Transverse colon (tissue), 4 donors: ENCODE data around the gene NFAM1. TPM values are rescaled to one million over a fixed set of nuclear protein-coding genes. Genes with fewer than 3 reads are reported as not detected.

Experiments
- DNase-seq: peaks from one replicate; pipeline ENCODE4 v3.0.0-alpha.2; 2019
- H3K27ac ChIP-seq, 4 donors: fragments of 200-600 bp; sonication (generic); 2 replicates each; pipeline ENCODE4 v1.5.1; 2016 to 2018; ENCODE audit warnings: inconsistent platforms in 4 of 4
- H3K27me3 ChIP-seq: fragments of 200-600 bp; sonication (generic); 2 replicates; pipeline ENCODE4 v1.5.1; 2017; ENCODE audit warnings: inconsistent platforms
- H3K36me3 ChIP-seq, 4 donors: fragments of 200-600 bp; sonication (generic); 2 replicates each; pipeline ENCODE4 v1.5.1; 2017 to 2019; ENCODE audit warnings: inconsistent platforms in 4 of 4
- H3K4me1 ChIP-seq, 4 donors: fragments of 200-600 bp; sonication (generic); 2 replicates each; pipeline ENCODE4 v1.5.1; 2017 to 2020; ENCODE audit warnings: inconsistent platforms in 4 of 4
- H3K4me3 ChIP-seq, 4 donors: fragments of 200-600 bp; sonication (generic); 1 replicate in 1 of 4; 2 replicates in 3 of 4; pipeline versions ENCODE4 v1.5.1 to v1.6.1; 2017 to 2019; ENCODE audit warnings: inconsistent platforms in 4 of 4
- H3K9me3 ChIP-seq, 2 donors: fragments of 200-600 bp; sonication (generic); 2 replicates each; pipeline ENCODE4 v1.5.1; 2017 to 2019; ENCODE audit warnings: inconsistent platforms in 2 of 2
- CTCF ChIP-seq, 5 experiments: fragments of 200-600 bp in 3 of 5; fragments of 450-650 bp in 2 of 5; sonication (generic) in 3 of 5; IDR thresholded peaks; 1 replicate in 2 of 5; 2 replicates in 3 of 5; pipeline ENCODE4 v1.5.1; 2016 to 2017; ENCODE audit warnings: antibody characterized with exemption in 5 of 5, inconsistent platforms in 3 of 5, mild to moderate bottlenecking in 2 of 5, moderate library complexity in 1 of 5
- EP300 ChIP-seq: sonication (generic); formaldehyde crosslinking; IDR thresholded peaks from one replicate; pipeline ENCODE4 v1.6.1; 2017; ENCODE audit warnings: antibody characterized with exemption, low read depth
- POLR2A ChIP-seq: fragments of 450-650 bp; IDR thresholded peaks from one replicate; pipeline ENCODE4 v1.6.1; 2016; ENCODE audit warnings: antibody characterized with exemption, mild to moderate bottlenecking, moderate library complexity
- POLR2AphosphoS5 ChIP-seq, 3 donors: sonication (generic); formaldehyde crosslinking; IDR thresholded peaks; one replicate each; pipeline ENCODE4 v1.6.1; 2016; ENCODE audit warnings: antibody characterized with exemption in 3 of 3
- WGBS, 2 donors: methylation state at CpG; one replicate each; pipeline ENCODE4 v1.1.5; 2018; ENCODE audit warnings: low coverage in 1 of 2; 5-methylcytosine and 5-hydroxymethylcytosine counted together
- in situ Hi-C, 4 donors: fragments of 200-750 bp; cut with MboI; loops; one replicate each; pipeline versions ENCODE4 v1.15.0 to v1.15.1; 2017; ENCODE audit warnings: low sequenced_read_pairs in 3 of 4, low pct_ligation_motif_present in 1 of 4, low pct_unique_long_range_greater_than_20kb in 1 of 4
- intact Hi-C: fragments of 100-400 bp; cut with DNase I; formaldehyde crosslinking; loops from one replicate; pipeline ENCODE4 v1.15.1; 2023; ENCODE audit warnings: low total_unique reads
- total RNA-seq, 4 donors: library from RNA; depleted of rRNA; stranded (reverse); fragments of >200 nt; gene quantifications; one replicate each; pipeline ENCODE4 v1.1.0, GENCODE V29; 2016

The NFAM1 gene
- total RNA-seq, 4 donors from 2014 or later = 1.1 to 1.4 TPM; not detected in 2

GRCh38 chr22:42368379-42369249 lies 63.6 kb downstream of the NFAM1 start:
- peak; percentile 34 for DNase-seq
- intact Hi-C loops = no loop called here
- no peak for TF ChIP-seq POLR2A
- in situ Hi-C loops = no loop called here
- WGBS, 2 donors = 0 to 1% methylated on average over 2 to 42 of the region's 86 CpGs
- Histone ChIP-seq H3K4me3 (peak overlapping the region; percentile 46 to 64 (median 55)), H3K9me3 (no peaks in the 10 kb centered on the region), H3K4me1 (peaks cover 7 to 46% (median 27%) of the 10 kb centered on the region in 4 donors), H3K27ac (peak overlapping the region in 3 of 4 donors; percentile 74 to 79 (median 78)), H3K27me3 (peaks cover 17% of the 10 kb centered on the region), H3K36me3 (no peaks in the 10 kb centered on the region)

- H3K27ac ChIP-seq = peak overlapping the region in 3 of 4 donors; percentile 74 to 79 (median 78)
- peak; percentile 39 for DNase-seq
- TF ChIP-seq POLR2A (no peak), POLR2AphosphoS5 (IDR thresholded peaks at IDR 0.05) (no peak), CTCF (IDR thresholded peaks at IDR 0.05) (no peak), EP300 (no peak)
- H3K36me3 ChIP-seq = no peaks in the 10 kb centered on the region
- WGBS, 2 donors = 11% methylated on average over 11 of the region's 11 CpGs; no CpG with 5 or more reads in 1 of the 2 donors
- intact Hi-C loops (no loop called here), in situ Hi-C loops (no loop called here)
- peak overlapping the region; percentile 46 to 64 (median 55) for H3K4me3 ChIP-seq
- no peaks in the 10 kb centered on the region for H3K9me3 ChIP-seq
- peaks cover 17% of the 10 kb centered on the region for H3K27me3 ChIP-seq
- H3K4me1 ChIP-seq = peaks cover 7 to 46% (median 27%) of the 10 kb centered on the region in 4 donors
Measured at GRCh38 chr22:42367980-42368378, 64.2 kb downstream of the NFAM1 start.

GRCh38 chr22:42366806-42367581 lies 65.2 kb downstream of the NFAM1 start:
- intact Hi-C loops (no loop called here), in situ Hi-C loops (no loop called here)
- Histone ChIP-seq H3K27me3 (peaks cover 17% of the 10 kb centered on the region), H3K36me3 (no peaks in the 10 kb centered on the region), H3K4me1 (peaks cover 7 to 46% (median 27%) of the 10 kb centered on the region in 4 donors), H3K9me3 (no peaks in the 10 kb centered on the region), H3K4me3 (no peak overlapping the region), H3K27ac (peak overlapping the region in 3 of 4 donors; percentile 58 to 79 (median 74))
- peak; percentile 28 for DNase-seq
- TF ChIP-seq EP300 = no peak
- TF ChIP-seq POLR2AphosphoS5 (IDR thresholded peaks at IDR 0.05) = peak in 2 of 3 donors; percentile 19 to 32
- TF ChIP-seq CTCF (IDR thresholded peaks at IDR 0.05) = no peak
- WGBS, 2 donors = 44 to 81% methylated on average over 3 to 7 of the region's 8 CpGs

- Histone ChIP-seq H3K4me3 (no peak overlapping the region), H3K4me1 (peaks cover 7 to 46% (median 27%) of the 10 kb centered on the region in 4 donors), H3K27ac (peak overlapping the region in 3 of 4 donors; percentile 58 to 79 (median 74)), H3K9me3 (no peaks in the 10 kb centered on the region), H3K27me3 (peaks cover 17% of the 10 kb centered on the region), H3K36me3 (no peaks in the 10 kb centered on the region)
- DNase-seq = no peak
- in situ Hi-C loops = no loop called here
- TF ChIP-seq POLR2A (no peak), EP300 (no peak), POLR2AphosphoS5 (IDR thresholded peaks at IDR 0.05) (no peak), CTCF (IDR thresholded peaks at IDR 0.05) (no peak)
- intact Hi-C loops = no loop called here
- WGBS, 2 donors = 77 to 83% methylated on average over 2 to 10 of the region's 10 CpGs
Measured at GRCh38 chr22:42365942-42366695, 66.1 kb downstream of the NFAM1 start.
